CD14-positive monocyte (primary cell): ENCODE measurements around the gene GSDME. TPM values are rescaled to one million over a fixed set of nuclear protein-coding genes. Genes with fewer than 3 reads are reported as not detected.

Experiments used
- DNase-seq, 3 donors: peaks; one replicate each; pipeline ENCODE4 v3.0.0-alpha.2; 2011 to 2022
- H2AFZ ChIP-seq: 2 replicates; pipeline ENCODE4 v1.6.0; 2012; ENCODE audit warnings: mild to moderate bottlenecking, low read depth, low read length, inconsistent platforms; ENCODE audit not compliant: insufficient read depth, poor library complexity, severe bottlenecking
- H3K27ac ChIP-seq, 2 donors: 1 replicate in 1 of 2; 2 replicates in 1 of 2; pipeline ENCODE4 v1.5.1; 2012 to 2013; ENCODE audit warnings: low read length in 2 of 2, control low read depth in 1 of 2, inconsistent platforms in 1 of 2, low read depth in 1 of 2, mild to moderate bottlenecking in 1 of 2
- H3K27me3 ChIP-seq, 2 donors: one replicate each; pipeline versions ENCODE4 v1.6.0 to v1.6.1; 2011 to 2013; ENCODE audit warnings: low read length in 2 of 2; ENCODE audit not compliant: control insufficient read depth in 2 of 2, insufficient read depth in 2 of 2
- H3K36me3 ChIP-seq, 2 donors: replicated peaks in 1 of 2; 1 replicate in 1 of 2; 2 replicates in 1 of 2; pipeline versions ENCODE4 v1.5.1 to v1.6.1; 2012 to 2013; ENCODE audit warnings: low read length in 2 of 2, control low read depth in 1 of 2, inconsistent platforms in 1 of 2, mild to moderate bottlenecking in 1 of 2; ENCODE audit not compliant: insufficient read depth in 2 of 2, control insufficient read depth in 1 of 2
- H3K4me1 ChIP-seq, 2 donors: 1 replicate in 1 of 2; 2 replicates in 1 of 2; pipeline versions ENCODE4 v1.5.1 to v1.6.1; 2012 to 2013; ENCODE audit warnings: low read length in 2 of 2, control low read depth in 1 of 2, inconsistent platforms in 1 of 2, mild to moderate bottlenecking in 1 of 2, moderate library complexity in 1 of 2; ENCODE audit not compliant: insufficient read depth in 2 of 2, control insufficient read depth in 1 of 2
- H3K4me2 ChIP-seq: replicated peaks from 2 replicates; pipeline ENCODE3; 2012; ENCODE audit warnings: low read length, moderate library complexity, mild to moderate bottlenecking; ENCODE audit not compliant: poor library complexity, severe bottlenecking; ENCODE audit errors: extremely low read depth
- H3K4me3 ChIP-seq, 3 experiments: fragments of 200-600 bp in 1 of 3; sonication (generic) in 1 of 3; replicated peaks in 1 of 3; 1 replicate in 2 of 3; 2 replicates in 1 of 3; pipeline ENCODE4 v1.5.1; 2011 to 2013; ENCODE audit warnings: low read length in 3 of 3, mild to moderate bottlenecking in 3 of 3, control low read depth in 2 of 3, low read depth in 2 of 3, inconsistent platforms in 1 of 3, moderate library complexity in 1 of 3
- H3K79me2 ChIP-seq: 2 replicates; pipeline ENCODE4 v1.6.0; 2012; ENCODE audit warnings: mild to moderate bottlenecking, control low read depth, inconsistent platforms, low read length, moderate library complexity; ENCODE audit not compliant: insufficient read depth
- H3K9ac ChIP-seq: 2 replicates; pipeline ENCODE4 v1.6.0; 2017; ENCODE audit warnings: low read length, mild to moderate bottlenecking; ENCODE audit not compliant: insufficient read depth, poor library complexity, severe bottlenecking
- H3K9me3 ChIP-seq, 2 donors: replicated peaks in 1 of 2; 1 replicate in 1 of 2; 2 replicates in 1 of 2; pipeline versions ENCODE4 v1.5.1 to v1.6.1; 2012 to 2013; ENCODE audit warnings: low read length in 2 of 2, control low read depth in 1 of 2; ENCODE audit not compliant: control insufficient read depth in 1 of 2, insufficient read depth in 1 of 2
- H4K20me1 ChIP-seq: 2 replicates; pipeline ENCODE4 v1.6.0; 2012; ENCODE audit warnings: mild to moderate bottlenecking, low read length, control low read depth, moderate library complexity; ENCODE audit not compliant: insufficient read depth
- H3K27ac Mint-ChIP-seq, 7 donors: one replicate each; pipeline ENCODE4 v1.8.0; 2020; ENCODE audit warnings: mild to moderate bottlenecking in 7 of 7, mixed read lengths in 7 of 7, moderate library complexity in 6 of 7, inconsistent platforms in 2 of 7
- H3K27me3 Mint-ChIP-seq, 3 donors: one replicate each; pipeline ENCODE4 v1.8.0; 2021 to 2022; ENCODE audit warnings: low read depth in 3 of 3, mild to moderate bottlenecking in 3 of 3, mixed read lengths in 3 of 3, moderate library complexity in 3 of 3, inconsistent platforms in 1 of 3
- H3K36me3 Mint-ChIP-seq, 2 donors: one replicate each; pipeline ENCODE4 v1.8.0; 2020; ENCODE audit warnings: mixed read lengths in 2 of 2, inconsistent platforms in 1 of 2, mild to moderate bottlenecking in 1 of 2
- H3K4me1 Mint-ChIP-seq: one replicate; pipeline ENCODE4 v1.8.0; 2020; ENCODE audit warnings: mild to moderate bottlenecking, mixed read lengths
- H3K4me3 Mint-ChIP-seq, 2 donors: one replicate each; pipeline ENCODE4 v1.8.0; 2020; ENCODE audit warnings: mild to moderate bottlenecking in 2 of 2, mixed read lengths in 2 of 2, moderate library complexity in 1 of 2
- H3K9me3 Mint-ChIP-seq, 7 donors: one replicate each; pipeline ENCODE4 v1.8.0; 2020 to 2022; ENCODE audit warnings: mixed read lengths in 7 of 7, mild to moderate bottlenecking in 6 of 7, moderate library complexity in 6 of 7, inconsistent platforms in 2 of 7
- WGBS: methylation state at CpG from one replicate; pipeline ENCODE4 v1.1.5; 2013; ENCODE audit warnings: missing lambda C conversion rate; ENCODE audit not compliant: insufficient coverage; 5-methylcytosine and 5-hydroxymethylcytosine counted together
- intact Hi-C, 2 donors: fragments of 100-400 bp; cut with micrococcal nuclease; formaldehyde crosslinking; loops; one replicate each; pipeline versions ENCODE4 v1.15.0 to v1.15.1; 2023
- polyA plus RNA-seq, 3 donors: library from polyadenylated mRNA; depleted of rRNA in 1 of 3; unstranded in 2 of 3; stranded (reverse) in 1 of 3; fragments of 300-500 nt in 2 of 3; fragments of >200 nt in 1 of 3; fragmentation: Illumina TruSeq in 2 of 3; gene quantifications; 1 replicate in 2 of 3; 2 replicates in 1 of 3; pipeline ENCODE4 v1.2.3, GENCODE V29; 2012 to 2021
- TF ChIP-seq, protein P1 (sequence below): fragments of 200-600 bp; IDR thresholded peaks from one replicate; pipeline ENCODE4 v1.8.0; 2022; ENCODE audit warnings: antibody characterized with exemption, mild to moderate bottlenecking

Gene GSDME
- polyA plus RNA-seq, 3 donors = 1.3 to 2.3 TPM; not detected in 1

- no peak overlapping the region for H3K9ac ChIP-seq
- H3K4me3 ChIP-seq = no peak overlapping the region
- H3K36me3 ChIP-seq = no peaks in the 10 kb centered on the region
- no peak overlapping the region for H2AFZ ChIP-seq
- H4K20me1 ChIP-seq = no peaks in the 10 kb centered on the region
- H3K36me3 Mint-ChIP-seq = no peaks in the 10 kb centered on the region
- no CpG with 5 or more reads among the region's 2 CpGs for WGBS
- H3K27me3 ChIP-seq = peaks cover 0 to 1% of the 10 kb centered on the region in 2 donors
- H3K4me1 Mint-ChIP-seq = peaks cover 4% of the 10 kb centered on the region
- intact Hi-C loops = no loop called here
- TF ChIP-seq, protein P1, sequence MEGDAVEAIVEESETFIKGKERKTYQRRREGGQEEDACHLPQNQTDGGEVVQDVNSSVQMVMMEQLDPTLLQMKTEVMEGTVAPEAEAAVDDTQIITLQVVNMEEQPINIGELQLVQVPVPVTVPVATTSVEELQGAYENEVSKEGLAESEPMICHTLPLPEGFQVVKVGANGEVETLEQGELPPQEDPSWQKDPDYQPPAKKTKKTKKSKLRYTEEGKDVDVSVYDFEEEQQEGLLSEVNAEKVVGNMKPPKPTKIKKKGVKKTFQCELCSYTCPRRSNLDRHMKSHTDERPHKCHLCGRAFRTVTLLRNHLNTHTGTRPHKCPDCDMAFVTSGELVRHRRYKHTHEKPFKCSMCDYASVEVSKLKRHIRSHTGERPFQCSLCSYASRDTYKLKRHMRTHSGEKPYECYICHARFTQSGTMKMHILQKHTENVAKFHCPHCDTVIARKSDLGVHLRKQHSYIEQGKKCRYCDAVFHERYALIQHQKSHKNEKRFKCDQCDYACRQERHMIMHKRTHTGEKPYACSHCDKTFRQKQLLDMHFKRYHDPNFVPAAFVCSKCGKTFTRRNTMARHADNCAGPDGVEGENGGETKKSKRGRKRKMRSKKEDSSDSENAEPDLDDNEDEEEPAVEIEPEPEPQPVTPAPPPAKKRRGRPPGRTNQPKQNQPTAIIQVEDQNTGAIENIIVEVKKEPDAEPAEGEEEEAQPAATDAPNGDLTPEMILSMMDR = no peak
- DNase-seq = no peak
- no peak overlapping the region for H3K27ac ChIP-seq
- no peak overlapping the region for H3K4me2 ChIP-seq
- H3K4me3 Mint-ChIP-seq = no peak overlapping the region
- H3K4me1 ChIP-seq = no peaks in the 10 kb centered on the region
- H3K79me2 ChIP-seq = no peaks in the 10 kb centered on the region
- no peaks in the 10 kb centered on the region for H3K9me3 ChIP-seq
- no peak overlapping the region for H3K27ac Mint-ChIP-seq
- peaks cover 0 to 2% (median 0%) of the 10 kb centered on the region in 7 donors for H3K9me3 Mint-ChIP-seq
- peaks cover 1 to 7% (median 3%) of the 10 kb centered on the region in 3 donors for H3K27me3 Mint-ChIP-seq
These were observed 12.6 kb upstream of the GSDME start for GRCh38 chr7:24769851-24770250.

- TF ChIP-seq, protein P1 = no peak
- intact Hi-C loops = no loop called here
- Histone ChIP-seq H4K20me1 (no peaks in the 10 kb centered on the region), H3K36me3 (no peaks in the 10 kb centered on the region), H3K9me3 (no peaks in the 10 kb centered on the region), H3K4me2 (no peak overlapping the region), H3K4me3 (no peak overlapping the region), H2AFZ (no peak overlapping the region), H3K79me2 (no peaks in the 10 kb centered on the region), H3K4me1 (no peaks in the 10 kb centered on the region), H3K27me3 (peaks cover 0 to 2% of the 10 kb centered on the region in 2 donors), H3K9ac (no peak overlapping the region), H3K27ac (no peak overlapping the region)
- H3K4me3 Mint-ChIP-seq = no peak overlapping the region
- DNase-seq = no peak
- no CpG with 5 or more reads among the region's 9 CpGs for WGBS
- H3K27ac Mint-ChIP-seq = no peak overlapping the region
- H3K4me1 Mint-ChIP-seq = peaks cover 4% of the 10 kb centered on the region
- peaks cover 0 to 2% (median 0%) of the 10 kb centered on the region in 7 donors for H3K9me3 Mint-ChIP-seq
- H3K36me3 Mint-ChIP-seq = no peaks in the 10 kb centered on the region
- H3K27me3 Mint-ChIP-seq = peaks cover 1 to 7% (median 3%) of the 10 kb centered on the region in 3 donors
These were observed 12.0 kb upstream of the GSDME start for GRCh38 chr7:24769014-24769830.
